Activated gamma-delta T cell (primary cell): ENCODE measurements around the gene PCNX2.
"Not testable (repeated sequence)": the region's sequence is repeated elsewhere in the genome, so short reads cannot be mapped to it uniquely, and the experiment has no call there.

Experiments used
- DNase-seq: peaks from one replicate; lab custom pipeline; 2025; lab: John Stamatoyannopoulos, UW

Gene PCNX2

DNA sequence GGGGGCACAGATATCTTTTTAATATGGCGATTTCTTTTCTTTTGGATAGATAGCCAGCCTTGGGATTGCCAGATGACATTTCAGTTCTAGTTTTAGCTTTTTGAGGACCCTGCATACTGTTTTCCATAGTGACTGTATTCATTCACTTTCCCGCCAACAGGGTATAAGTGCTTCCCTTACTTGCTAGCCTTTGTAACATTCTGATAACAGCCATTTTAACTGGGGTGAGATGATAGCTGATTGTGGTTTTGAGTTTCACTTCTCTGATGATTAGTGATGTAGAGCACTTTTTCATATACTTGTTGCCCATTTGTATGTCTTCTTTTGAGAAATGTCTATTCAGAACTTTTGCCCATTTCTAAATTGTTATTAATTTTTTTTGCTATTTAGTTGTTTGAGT is 193.2 kb downstream of the PCNX2 start:
- no peak for DNase-seq

DNA sequence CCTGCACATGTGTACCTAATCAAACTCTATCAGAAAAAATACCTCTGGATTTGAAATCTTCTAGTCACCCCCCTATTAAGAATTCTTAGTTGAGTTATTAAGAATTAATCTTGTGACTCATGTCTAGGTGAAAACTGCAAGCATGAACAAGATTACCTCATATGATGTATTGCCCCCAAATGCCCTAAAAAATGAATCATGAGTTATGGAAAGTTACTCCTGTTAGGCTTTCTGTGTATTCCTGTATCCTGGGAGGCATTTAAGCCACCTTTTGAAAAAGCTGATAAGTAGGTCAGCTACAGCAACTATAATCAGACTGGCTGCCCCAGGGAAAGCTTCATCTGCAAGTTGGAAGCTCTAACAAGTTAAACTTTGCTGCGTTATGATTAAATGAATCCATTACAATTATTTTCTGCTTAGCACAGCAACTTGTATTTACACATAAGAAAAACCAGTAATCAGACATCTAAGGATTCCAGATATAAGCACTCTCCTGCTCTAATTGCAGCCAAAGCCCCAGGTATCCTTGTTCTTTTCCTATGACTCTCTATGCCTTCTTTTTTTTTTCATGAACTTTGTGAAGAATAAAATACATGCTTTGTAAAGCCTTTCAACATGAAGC is 197.5 kb downstream of the PCNX2 start:
- no peak for DNase-seq

DNA sequence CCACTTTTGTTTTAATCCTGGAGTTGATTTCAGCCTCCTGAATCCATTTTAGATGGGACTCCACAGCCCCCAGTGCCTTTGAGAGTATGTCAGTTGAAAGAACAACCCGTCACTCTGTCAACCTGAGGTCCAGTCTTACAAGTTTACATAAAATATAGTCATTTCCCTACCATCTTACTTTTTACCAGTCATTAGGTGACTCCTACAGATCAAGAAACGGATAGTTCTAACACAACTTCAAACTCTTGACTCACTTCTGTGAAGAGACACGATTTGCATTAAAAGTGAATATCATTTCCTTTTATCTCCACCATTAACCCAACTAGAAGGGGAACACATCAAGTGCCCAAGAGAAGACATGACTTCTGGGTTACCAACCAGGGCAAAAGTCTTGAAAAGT is 198.0 kb downstream of the PCNX2 start:
- DNase-seq = no peak

DNA sequence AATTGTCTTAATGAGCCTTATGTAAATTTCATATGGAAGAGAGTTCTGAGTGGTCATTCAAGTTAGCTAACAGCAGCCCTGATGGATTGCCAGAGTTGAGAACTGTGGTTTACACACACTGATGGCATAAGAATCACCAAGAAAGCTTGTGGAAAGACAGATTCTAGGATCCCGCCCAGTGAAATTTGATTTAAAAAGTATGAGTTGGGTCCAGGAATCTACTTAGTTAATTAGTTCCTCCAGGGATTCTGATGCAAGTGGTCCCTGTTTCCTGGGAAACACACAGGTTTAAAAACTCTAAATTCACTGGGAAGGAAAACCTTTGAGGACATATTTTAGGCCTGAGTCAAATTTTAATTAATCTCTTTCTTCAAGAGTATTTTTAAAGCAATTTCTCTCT is 200.8 kb downstream of the PCNX2 start:
- no peak for DNase-seq

DNA sequence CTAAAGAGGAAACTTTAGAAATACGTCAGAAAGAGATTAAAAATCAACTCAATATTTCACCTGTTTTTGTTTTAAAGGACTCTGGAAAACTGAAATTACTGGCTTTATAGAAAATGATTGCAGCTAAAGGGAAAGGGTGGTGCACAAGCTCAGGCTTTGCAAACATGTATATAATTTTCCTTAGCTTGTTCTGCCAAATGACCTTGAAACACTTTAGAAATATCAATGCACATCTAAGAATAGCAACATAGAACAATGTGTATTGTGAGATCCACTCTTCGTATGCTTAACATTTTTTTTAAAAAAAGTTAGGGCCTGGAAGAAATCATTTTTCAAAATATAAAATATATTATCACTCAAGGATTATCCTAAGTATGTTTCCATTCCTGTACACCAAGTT is 201.3 kb downstream of the PCNX2 start:
- no peak for DNase-seq

DNA sequence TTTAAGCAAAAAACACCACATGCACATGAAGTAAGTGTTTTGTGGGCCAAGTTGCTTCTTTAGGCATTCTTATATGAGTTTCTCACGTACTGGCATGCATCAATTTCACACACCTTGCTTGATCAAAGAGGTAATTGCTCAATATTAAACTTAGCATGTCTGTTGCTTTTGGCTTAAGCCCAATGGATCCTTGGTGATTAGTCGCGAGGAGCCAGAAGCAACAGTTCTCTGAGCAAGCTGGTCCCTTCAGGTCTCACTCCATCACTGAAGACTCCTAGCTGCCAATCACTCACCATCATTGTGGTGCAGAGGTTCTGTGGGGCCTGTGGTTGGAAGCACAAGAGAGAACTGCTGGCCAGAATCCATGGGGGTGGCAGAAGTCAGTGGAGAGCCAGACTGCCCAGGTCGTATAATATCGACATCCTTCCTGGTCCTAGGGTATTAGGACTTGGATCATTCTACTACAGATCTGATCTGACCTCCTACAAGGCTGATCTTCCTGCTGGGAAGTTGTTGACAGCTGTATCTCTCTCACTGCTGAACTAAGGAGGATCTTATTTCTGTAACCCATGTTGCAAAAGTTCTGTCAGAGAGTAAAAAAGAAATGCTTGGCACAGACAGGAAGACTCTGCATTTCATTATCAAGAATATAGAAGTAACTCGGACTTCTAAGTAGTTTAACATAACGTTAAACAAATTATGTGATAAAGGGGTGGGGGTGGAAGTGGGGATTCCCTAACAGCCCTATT is 204.6 kb downstream of the PCNX2 start:
- no peak for DNase-seq

DNA sequence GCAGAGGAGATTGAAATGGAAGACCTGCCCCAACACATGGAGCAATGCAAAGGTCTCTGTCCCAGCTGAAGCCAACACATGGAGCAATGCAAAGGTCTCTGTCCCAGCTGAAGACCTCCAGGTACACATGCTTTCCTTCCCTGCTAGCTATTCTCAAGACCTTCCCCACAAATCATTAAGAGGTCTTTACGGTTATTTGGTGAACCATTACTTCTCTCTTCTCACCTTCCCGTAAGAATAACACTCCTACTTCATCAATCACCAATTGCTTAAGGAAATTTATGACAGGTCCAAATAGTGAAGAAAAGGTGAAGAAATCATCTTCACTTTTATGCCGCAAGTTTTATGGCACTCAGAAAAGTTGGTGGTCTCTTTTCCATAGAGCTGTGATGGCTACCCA is 206.3 kb downstream of the PCNX2 start:
- DNase-seq = no peak

DNA sequence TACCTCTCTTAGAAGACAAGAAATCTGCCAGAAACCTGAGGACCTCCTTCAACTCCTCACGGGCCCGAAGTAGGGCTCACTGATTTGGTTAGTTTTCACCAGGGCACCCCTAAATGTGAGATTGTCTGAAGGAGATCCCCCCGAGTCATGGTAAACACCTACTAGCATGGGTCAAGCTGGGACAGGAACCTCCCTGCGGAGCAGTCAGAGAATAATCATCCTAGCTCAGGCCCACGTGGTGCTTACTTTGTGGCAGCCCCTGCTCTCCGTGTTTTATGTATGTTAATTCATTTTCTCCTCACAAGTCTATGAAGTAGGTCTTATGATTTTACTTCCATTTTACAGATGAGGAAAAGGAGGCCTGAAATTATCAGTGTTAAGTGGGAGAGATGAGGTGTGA is 206.9 kb downstream of the PCNX2 start:
- no peak for DNase-seq

DNA sequence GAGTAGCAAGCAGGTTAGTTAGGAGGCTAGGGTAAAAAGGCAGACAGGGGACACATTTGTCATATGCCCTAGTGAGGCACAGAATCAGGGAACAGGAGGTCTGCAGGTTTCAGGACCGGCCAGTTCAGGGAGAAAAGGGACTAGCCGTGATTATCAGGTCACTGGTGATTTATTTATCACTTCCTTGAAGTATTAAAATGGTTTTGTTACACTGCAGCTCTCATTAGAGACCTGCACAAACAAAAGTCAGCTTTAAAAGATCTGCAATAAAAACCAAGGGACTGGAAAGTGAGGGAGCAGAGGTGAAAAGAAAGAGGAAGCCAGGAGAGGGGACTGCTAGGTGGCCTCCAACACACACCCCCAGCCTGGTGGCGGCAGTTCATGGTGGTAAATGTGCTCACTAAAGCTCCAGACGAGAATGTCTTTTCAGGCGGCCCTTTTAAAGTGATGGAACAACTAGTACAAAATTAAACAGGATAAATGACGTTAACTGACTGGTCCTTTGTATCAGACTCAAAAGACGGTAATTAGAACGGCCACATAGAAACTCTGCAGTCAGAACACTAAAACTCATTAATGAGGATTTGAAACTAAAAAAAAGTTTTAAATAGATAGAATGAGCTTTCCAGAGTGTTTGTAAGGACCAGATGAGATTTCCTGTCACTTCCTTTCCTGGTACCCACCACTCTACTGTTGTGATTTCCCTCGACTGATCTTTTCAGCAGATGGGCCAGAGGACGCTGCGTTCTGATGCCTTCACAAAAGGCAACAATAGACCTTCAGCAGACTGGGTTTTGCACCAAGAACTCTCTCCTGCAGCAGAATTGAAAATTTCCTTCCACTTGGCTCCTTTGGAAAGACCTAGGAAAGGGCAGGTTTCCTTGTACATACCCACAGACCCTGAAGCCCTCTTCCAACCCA is 208.3 kb downstream of the PCNX2 start:
- no peak for DNase-seq

DNA sequence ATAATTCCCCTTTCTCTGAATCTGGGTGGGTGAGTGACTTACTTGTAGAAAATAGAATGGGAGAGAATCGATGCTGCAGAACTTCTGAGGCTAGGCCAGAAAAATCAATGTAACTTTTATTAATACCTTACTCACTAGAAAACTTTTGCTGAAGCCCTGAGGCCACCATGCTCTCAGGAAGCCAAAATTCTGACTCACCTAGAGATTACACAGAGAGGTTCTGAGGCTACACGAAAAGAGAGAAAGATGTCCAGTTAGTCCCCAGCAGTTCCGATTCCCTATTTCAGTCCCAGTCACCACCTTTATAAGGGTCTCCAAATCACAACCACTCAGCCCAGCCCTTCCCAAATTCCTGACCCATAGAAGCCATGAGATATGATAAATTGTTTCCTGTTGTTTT is 210.0 kb downstream of the PCNX2 start:
- no peak for DNase-seq

DNA sequence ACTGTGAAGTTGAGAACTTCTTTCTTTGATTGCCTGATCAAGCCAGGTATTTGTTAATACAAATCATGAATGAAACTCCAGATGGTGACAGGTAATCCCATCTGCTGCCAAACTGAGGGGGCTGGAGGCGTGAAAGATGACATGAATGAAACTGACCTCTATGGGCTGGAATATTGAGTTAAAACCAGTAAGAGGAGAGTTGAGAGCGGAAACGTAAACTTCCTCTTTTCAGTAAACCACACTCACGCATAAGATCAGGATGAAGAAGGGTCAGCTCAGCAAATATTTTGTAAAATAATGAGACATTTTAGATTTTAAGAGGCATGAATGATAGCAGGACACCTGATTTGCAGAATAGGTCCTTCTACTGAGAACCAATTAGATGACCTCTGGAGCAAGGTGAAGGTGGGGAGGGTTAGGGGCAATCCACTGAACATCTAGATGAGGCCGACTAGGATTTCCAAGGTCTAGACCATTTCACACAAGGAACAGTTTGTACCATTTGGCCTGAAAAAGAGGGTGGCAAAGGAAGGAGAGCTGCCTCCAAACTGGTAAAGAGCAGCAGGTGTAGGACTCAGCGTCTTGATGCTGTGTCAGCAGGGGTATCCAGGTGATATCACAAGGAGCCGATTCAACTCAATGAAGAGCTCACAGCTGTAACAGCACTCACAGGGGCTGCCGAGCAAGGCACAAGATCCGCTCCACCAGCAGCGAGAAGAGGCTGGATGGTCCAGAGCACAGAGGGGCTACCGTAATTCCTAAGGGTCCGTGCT is 212.6 kb downstream of the PCNX2 start:
- DNase-seq = no peak

DNA sequence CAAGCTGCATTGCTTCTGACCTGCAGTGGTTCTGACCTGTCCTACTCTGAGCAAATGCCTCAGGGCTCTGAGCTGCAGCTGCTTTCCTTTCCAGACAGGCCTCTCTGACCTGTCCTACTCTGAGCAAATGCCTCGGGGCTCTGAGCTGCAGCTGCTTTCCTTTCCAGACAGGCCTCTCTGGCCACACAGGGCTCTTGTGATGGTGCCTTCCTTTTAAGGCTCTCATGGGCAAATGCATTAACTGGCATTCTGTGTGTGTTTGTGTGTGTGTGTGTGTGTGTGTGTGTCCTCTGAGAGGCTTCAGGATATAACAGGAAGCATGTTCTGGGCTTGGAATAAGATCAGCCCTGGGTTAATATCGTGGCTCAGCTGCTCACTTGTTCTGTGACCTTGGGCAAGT is 213.8 kb downstream of the PCNX2 start:
- no peak for DNase-seq

DNA sequence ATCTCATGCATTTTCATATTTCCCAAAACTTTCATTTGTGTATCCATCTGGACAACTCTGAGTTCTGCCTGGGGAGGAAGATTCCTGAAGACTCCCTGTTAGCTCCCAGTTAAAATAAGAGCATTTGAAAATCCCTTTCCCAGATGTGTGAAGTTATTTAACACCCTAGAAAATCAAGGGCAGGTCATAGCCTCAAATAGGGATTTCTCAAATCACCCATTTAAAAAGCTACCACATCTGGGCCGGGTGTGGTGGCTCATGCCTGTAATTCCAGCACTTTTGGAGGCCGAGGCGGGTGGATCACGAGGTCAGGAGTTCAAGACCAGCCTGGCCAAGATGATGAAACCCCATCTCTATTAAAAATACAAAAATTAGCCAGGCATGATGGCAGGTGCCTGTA is 214.7 kb downstream of the PCNX2 start:
- not testable (repeated sequence) for DNase-seq

DNA sequence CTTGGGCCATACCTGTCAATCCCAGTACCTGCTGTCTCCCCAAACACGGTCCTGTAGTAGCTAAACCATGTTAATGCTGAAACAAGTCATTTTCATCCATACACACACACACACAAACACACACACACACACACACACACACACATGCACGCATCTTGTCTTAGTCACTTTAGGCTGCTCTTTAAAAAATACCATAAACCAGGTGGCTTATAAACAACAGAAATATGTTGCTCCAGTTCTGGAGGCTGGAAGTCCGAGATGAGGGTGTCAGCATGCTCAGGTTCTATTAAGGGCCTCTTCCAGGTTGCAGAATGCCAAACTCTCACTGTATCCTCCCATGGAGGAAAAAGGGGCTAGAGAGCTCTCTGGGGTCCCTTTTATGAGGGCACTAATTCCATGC is 215.2 kb downstream of the PCNX2 start:
- no peak for DNase-seq

DNA sequence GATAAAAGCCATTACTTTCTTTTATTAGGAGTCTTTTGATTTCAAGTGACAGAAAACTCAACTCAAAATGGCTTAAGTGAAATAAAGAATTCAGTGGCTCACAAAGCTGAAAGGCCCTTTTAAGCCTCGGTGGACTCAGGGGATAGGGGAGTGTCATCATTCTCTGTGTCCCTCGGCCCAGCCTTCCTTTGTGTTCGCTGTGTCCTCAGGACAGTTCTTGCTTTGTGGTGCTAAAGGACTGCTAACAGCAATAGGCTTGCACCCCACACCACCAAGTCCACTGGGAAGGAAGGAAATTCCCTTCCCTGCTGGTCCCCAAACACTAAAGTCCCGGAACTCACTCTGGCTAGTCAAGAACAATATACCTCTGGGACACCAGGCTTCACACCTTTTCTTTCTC is 216.0 kb downstream of the PCNX2 start:
- DNase-seq = no peak

DNA sequence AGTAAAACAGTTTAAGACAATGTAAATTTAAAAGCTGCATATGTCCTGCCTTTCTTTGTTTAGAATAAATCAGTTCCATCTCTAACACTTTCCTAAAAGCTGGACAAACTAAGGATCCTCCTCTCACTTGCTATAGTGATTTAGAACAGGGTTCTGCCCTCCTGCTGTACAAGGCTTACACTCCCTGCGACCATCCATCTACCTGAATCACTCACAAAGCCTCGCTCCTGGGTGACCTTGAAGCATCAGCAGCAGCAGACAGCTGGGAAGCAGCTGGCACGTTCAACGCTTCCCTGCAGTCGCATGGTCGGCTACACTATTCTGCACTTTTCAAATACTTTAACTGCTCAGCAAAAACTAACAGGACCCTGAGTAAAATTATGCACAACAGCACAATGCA is 217.1 kb downstream of the PCNX2 start:
- DNase-seq = no peak

DNA sequence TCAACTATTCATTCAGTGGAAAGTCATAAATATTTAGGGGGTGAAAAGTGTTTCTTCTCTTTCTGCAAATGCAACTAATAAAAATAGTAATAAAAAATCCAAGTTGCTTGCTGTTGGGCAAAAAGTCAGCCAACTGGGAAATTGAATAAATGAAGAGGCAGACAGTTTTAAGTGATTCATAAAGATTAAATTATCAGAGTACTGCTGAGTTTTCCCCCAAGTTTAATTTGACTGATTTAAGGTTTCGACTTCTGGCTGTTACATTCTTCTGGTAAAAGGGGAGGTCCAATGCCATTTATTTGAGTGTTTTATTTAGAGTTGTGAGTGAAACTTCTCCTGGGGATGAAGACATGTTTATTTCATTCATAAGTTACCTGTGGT is 219.6 kb downstream of the PCNX2 start:
- no peak for DNase-seq

DNA sequence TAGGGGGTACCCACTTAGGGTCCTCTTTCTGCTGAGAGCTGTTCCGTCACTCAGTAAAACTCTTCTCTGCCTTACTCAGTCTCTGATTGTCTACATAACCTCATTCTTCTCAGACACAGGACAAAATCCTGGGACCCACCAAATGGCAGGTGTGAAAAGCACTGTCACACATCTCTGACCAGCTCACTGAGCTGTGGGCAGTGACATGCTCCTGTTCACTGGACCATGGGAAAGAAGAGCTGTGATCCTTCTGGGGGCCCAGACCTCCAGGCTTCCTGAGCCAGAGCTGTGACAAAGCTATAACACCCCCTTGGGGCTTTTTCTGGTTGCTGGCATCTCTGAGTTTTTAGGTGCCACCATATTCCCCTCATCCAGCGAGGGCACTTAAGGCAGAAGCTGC is 229.4 kb downstream of the PCNX2 start:
- DNase-seq = no peak

DNA sequence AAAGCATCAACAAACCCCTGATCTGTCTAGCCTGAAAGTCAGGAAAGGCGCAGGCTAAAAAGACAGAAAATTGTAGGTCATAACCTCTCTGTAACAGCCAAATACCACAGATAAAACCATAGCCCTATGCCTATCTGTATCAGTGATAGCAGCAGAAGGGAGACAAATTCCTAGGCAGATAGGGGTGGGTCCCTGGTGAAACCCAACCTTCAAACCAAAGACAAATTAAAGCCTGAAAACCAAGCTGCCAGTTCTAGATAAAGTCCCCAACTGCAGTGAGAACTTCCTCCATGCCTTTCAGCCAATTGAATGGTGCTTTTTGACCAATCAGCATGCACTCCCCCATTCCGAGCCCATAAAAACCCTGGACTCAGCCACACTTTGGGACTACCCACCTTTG is 229.8 kb downstream of the PCNX2 start:
- DNase-seq = no peak

DNA sequence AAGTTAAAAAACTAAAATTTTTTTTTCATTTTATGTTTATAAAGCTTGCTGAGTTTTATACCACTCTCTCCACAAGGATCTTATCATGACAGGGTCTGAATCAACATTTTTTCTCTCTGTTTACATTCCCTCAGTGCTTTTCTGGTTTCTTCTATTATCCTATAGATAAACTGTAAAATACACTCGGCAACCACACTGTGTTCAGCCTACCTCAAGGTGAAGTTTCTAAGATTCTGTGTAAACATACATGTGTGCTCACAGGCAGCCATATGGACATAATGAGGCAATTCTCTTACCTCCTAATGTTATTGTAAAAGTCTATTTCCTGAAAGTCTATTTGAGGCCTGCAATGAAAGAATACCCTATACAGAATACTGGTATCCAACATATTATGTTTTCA is 230.5 kb downstream of the PCNX2 start:
- no peak for DNase-seq

DNA sequence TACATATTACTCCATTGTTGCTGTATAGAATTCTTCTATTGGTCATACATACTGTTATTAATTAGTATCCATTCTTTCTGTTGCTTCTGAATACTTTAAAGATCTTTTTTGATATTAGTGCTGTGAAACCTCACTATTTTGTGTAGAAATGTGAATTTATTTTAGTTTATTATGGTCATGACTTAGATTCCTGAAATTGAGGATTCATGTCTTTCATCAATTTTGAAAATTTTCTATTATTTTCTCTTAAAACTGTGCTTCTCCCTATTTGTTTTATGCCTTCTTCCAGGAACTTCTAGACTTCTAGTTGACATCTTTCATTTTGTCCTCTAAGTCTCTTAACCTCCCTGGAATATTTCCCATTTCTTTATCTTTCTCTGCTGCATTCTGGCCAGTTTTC is 232.1 kb downstream of the PCNX2 start:
- no peak for DNase-seq

DNA sequence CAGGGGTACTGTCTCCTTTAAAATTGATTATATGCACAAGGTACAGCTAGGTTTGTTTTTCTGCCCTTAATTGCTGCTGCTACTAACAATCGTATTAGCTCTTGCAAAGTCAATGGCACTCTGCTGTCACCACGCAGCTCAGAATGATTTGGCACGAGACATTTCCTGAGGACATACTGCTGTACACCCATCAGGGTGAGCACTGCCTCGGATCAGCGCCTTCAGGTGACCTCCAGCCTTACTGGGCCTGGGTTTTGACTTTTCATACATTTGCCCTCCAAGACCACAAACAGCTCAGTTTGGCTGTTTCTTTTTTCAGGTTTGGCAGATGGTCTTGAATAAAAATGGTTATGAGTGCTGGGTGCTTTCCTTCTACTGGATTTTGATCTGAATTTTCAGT is 234.3 kb downstream of the PCNX2 start:
- no peak for DNase-seq
